MM.1S (cell line): ENCODE data around the gene DDIT3.

Source experiments
- CTCF ChIP-seq: fragments of 300-600 bp; sonication (generic); IDR thresholded peaks from 2 replicates; pipeline ENCODE4 v1.5.1; 2016; ENCODE audit warnings: antibody characterized with exemption, low read length, mixed read lengths
- EZH2 ChIP-seq: fragments of 300-600 bp; sonication (generic); optimal IDR thresholded peaks from 2 replicates; pipeline ENCODE3; 2017; ENCODE audit warnings: low read depth, mild to moderate bottlenecking, antibody characterized with exemption, low read length, mixed read lengths
- EZH2phosphoT487 ChIP-seq: fragments of 300-600 bp; sonication (generic); IDR thresholded peaks from 2 replicates; pipeline ENCODE4 v1.6.1; 2018; ENCODE audit warnings: antibody characterized with exemption, low read length

DNA sequence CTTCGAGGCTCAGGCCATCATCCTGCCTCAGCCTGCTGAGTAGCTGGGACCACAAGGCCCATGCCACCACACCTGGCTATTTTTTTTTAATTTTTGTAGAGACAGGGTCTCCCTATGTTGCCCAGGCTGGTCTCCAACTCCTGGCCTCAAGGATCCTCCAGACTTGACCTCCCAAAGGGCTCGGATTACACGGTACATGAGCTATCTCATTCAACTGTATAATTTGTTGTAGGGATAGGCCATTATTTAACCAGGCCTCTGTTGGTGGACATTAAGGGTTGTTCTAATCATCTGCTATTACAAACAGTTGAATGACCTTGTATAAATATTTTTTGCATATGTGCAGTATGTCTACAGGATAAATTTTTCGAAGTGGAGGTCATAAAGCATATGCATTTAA lies 38.5 kb upstream of the DDIT3 start:
- no peak for TF ChIP-seq CTCF
- TF ChIP-seq EZH2 = no peak
- no peak for TF ChIP-seq EZH2phosphoT487
